HEK293 (cell line): ENCODE measurements around the gene PPP1R14C.
A peak's percentile ranks its signal among the peaks of the same experiment; 100 is the strongest.

ENCODE experiments used
- HOXA7 ChIP-seq: sonication (generic); formaldehyde crosslinking; IDR thresholded peaks from 2 replicates; pipeline ENCODE4 v1.8.1; 2022; ENCODE audit warnings: missing genetic modification reagents, borderline replicate concordance
- INSM2 ChIP-seq: fragments of 450-650 bp; formaldehyde crosslinking; IDR thresholded peaks from 2 replicates; pipeline ENCODE4 v1.5.1; 2016; ENCODE audit warnings: missing biosample characterization, missing genetic modification characterization
- MEIS1 ChIP-seq: sonication (generic); formaldehyde crosslinking; IDR thresholded peaks from 2 replicates; pipeline ENCODE4 v1.8.1; 2022; ENCODE audit warnings: missing genetic modification reagents, mild to moderate bottlenecking, borderline replicate concordance
- PBX3 ChIP-seq: sonication (generic); formaldehyde crosslinking; IDR thresholded peaks from 2 replicates; pipeline ENCODE4 v1.8.1; 2022; ENCODE audit warnings: mild to moderate bottlenecking, moderate library complexity, missing genetic modification reagents
- PRDM2 ChIP-seq: fragments of 450-650 bp; formaldehyde crosslinking; IDR thresholded peaks from 2 replicates; pipeline ENCODE4 v1.5.1; 2016; ENCODE audit warnings: missing biosample characterization, missing genetic modification characterization, borderline replicate concordance
- PRDM6 ChIP-seq: fragments of 450-650 bp; formaldehyde crosslinking; IDR thresholded peaks from 2 replicates; pipeline ENCODE4 v1.5.1; 2017; ENCODE audit warnings: missing biosample characterization, missing genetic modification characterization
- REPIN1 ChIP-seq: fragments of 450-650 bp; formaldehyde crosslinking; IDR thresholded peaks from 2 replicates; pipeline ENCODE4 v1.5.1; 2017; ENCODE audit warnings: missing biosample characterization, missing genetic modification characterization, low read depth
- SETDB1 ChIP-seq: IDR thresholded peaks from one replicate; pipeline ENCODE4 v1.6.1; 2017; ENCODE audit warnings: mild to moderate bottlenecking, low read length, moderate library complexity, mixed read lengths; ENCODE audit not compliant: insufficient read length
- ZBTB10 ChIP-seq: fragments of 450-650 bp; formaldehyde crosslinking; IDR thresholded peaks from 2 replicates; pipeline ENCODE4 v1.5.1; 2016; ENCODE audit warnings: missing biosample characterization, missing genetic modification characterization
- ZBTB11 ChIP-seq: fragments of 450-650 bp; formaldehyde crosslinking; conservative IDR thresholded peaks from 2 replicates; pipeline ENCODE4 v1.5.1; 2016; ENCODE audit warnings: low read depth, missing biosample characterization, missing genetic modification characterization
- ZBTB20 ChIP-seq: fragments of 450-650 bp; formaldehyde crosslinking; IDR thresholded peaks from 2 replicates; pipeline ENCODE4 v1.5.1; 2016; ENCODE audit warnings: missing biosample characterization, missing genetic modification characterization
- ZNF112 ChIP-seq: fragments of 450-650 bp; formaldehyde crosslinking; IDR thresholded peaks from 2 replicates; pipeline ENCODE4 v1.5.0; 2017; ENCODE audit warnings: missing biosample characterization, missing genetic modification characterization
- ZNF121 ChIP-seq: fragments of 450-650 bp; formaldehyde crosslinking; IDR thresholded peaks from 2 replicates; pipeline ENCODE4 v1.5.1; 2016; ENCODE audit warnings: missing biosample characterization, missing genetic modification characterization
- ZNF2 ChIP-seq: fragments of 450-650 bp; formaldehyde crosslinking; IDR thresholded peaks from 2 replicates; pipeline ENCODE4 v1.5.1; 2016; ENCODE audit warnings: missing biosample characterization, missing genetic modification characterization
- ZNF202 ChIP-seq: fragments of 450-650 bp; formaldehyde crosslinking; IDR thresholded peaks from 2 replicates; pipeline ENCODE4 v1.5.1; 2016; ENCODE audit warnings: missing biosample characterization, missing genetic modification characterization, borderline replicate concordance
- ZNF362 ChIP-seq: fragments of 450-650 bp; formaldehyde crosslinking; IDR thresholded peaks from 2 replicates; pipeline ENCODE4 v1.5.1; 2016; ENCODE audit warnings: missing biosample characterization, missing genetic modification characterization
- ZNF366 ChIP-seq: fragments of 450-650 bp; formaldehyde crosslinking; conservative IDR thresholded peaks from 2 replicates; pipeline ENCODE4 v1.5.1; 2016; ENCODE audit warnings: missing biosample characterization, missing genetic modification characterization
- ZNF548 ChIP-seq: fragments of 450-650 bp; formaldehyde crosslinking; IDR thresholded peaks from 2 replicates; pipeline ENCODE4 v1.5.1; 2016; ENCODE audit warnings: missing biosample characterization, missing genetic modification characterization
- ZNF549 ChIP-seq: fragments of 450-650 bp; IDR thresholded peaks from 2 replicates; pipeline ENCODE4 v1.5.1; 2018; ENCODE audit warnings: missing biosample characterization, missing genetic modification characterization, mild to moderate bottlenecking, inconsistent platforms, moderate library complexity
- ZNF555 ChIP-seq: fragments of 450-650 bp; formaldehyde crosslinking; conservative IDR thresholded peaks from 2 replicates; pipeline ENCODE4 v1.5.1; 2017; ENCODE audit warnings: missing biosample characterization, mild to moderate bottlenecking, missing genetic modification characterization, inconsistent platforms
- ZNF624 ChIP-seq: fragments of 450-650 bp; formaldehyde crosslinking; IDR thresholded peaks from 2 replicates; pipeline ENCODE4 v1.5.1; 2017; ENCODE audit warnings: missing biosample characterization, missing genetic modification characterization
- ZNF658 ChIP-seq: fragments of 450-650 bp; formaldehyde crosslinking; IDR thresholded peaks from 2 replicates; pipeline ENCODE4; 2016; ENCODE audit warnings: missing biosample characterization, missing genetic modification characterization

PPP1R14C gene

GRCh38 chr6:150139533-150139932 lies 3.3 kb upstream of the PPP1R14C start (continued):
- TF ChIP-seq PRDM2 (no peak), MEIS1 (CRISPR knock-in tag) (no peak), ZNF366 (tag by site-specific recombination) (peak; percentile 91), ZNF658 (tag by site-specific recombination) (no peak), PBX3 (CRISPR knock-in tag) (no peak), PRDM6 (tag by site-specific recombination) (peak; percentile 98), ZNF112 (tag by site-specific recombination) (no peak), ZBTB20 (tag by site-specific recombination) (no peak), SETDB1 (no peak), ZNF549 (no peak), HOXA7 (no peak), ZNF121 (tag by site-specific recombination) (no peak), ZNF362 (tag by site-specific recombination) (0 out of 2 replicates have a peak, but pooled peaks have one; percentile 32), ZNF624 (tag by site-specific recombination) (no peak), ZNF2 (tag by site-specific recombination) (peak; percentile 76; the same call in 1 of the 2 replicates), ZNF548 (tag by site-specific recombination) (no peak), INSM2 (peak; percentile 84), ZNF202 (no peak), ZBTB11 (no peak; the same call in 1 of the 2 replicates), ZBTB10 (tag by site-specific recombination) (no peak), ZNF555 (tag by site-specific recombination) (no peak), REPIN1 (tag by site-specific recombination) (no peak)
